ENCODE results near the gene SYT9. TPM values are rescaled to one million over a fixed set of nuclear protein-coding genes. Genes with fewer than 3 reads are reported as not detected.

Gene SYT9
- total and polyA plus RNA-seq, 9 of the 15 experiments (the other 6 are each of a cell fraction or from before 2014, with no cell fraction given): 0.01 TPM; not detected in 8

GRCh38 chr11:7353100-7353499, 101.4 kb downstream of the SYT9 start (continued):
- TF ChIP-seq ARID4B (CRISPR knock-in tag; IDR thresholded peaks at IDR 0.05): no peak
- no peak for TF ChIP-seq ILF3 (IDR thresholded peaks at IDR 0.05; ENCODE audit: borderline replicate concordance)
- no peak for TF ChIP-seq ZBTB7A (IDR thresholded peaks at IDR 0.05; ENCODE audit: borderline replicate concordance, control insufficient read depth, low read depth, low read length)
- TF ChIP-seq CLOCK (CRISPR knock-in tag; IDR thresholded peaks at IDR 0.05; ENCODE audit: borderline replicate concordance): no peak
- TF ChIP-seq CTCFL (IDR thresholded peaks at IDR 0.05; ENCODE audit: borderline replicate concordance, insufficient read depth, low read depth, low read length, poor library complexity, severe bottlenecking): no peak
- TF ChIP-seq HINFP (tag; conservative IDR thresholded peaks at IDR 0.05; ENCODE audit: low read depth): no peak
- no peak for TF ChIP-seq NKRF (IDR thresholded peaks at IDR 0.05; ENCODE audit: borderline replicate concordance)
- TF ChIP-seq CTCF (IDR thresholded peaks at IDR 0.05 in 2 of 3, conservative IDR thresholded peaks at IDR 0.05 in 1 of 3; ENCODE audit: insufficient read depth in 2 of 3, low read depth in 1 of 3, low read length in 3 of 3): peak; percentile 39 to 59 (median 53); a peak in 5 of 6 replicates
- no peak for TF ChIP-seq GATAD2B (IDR thresholded peaks at IDR 0.05; ENCODE audit: borderline replicate concordance)
- no peak for TF ChIP-seq NBN (IDR thresholded peaks at IDR 0.05; ENCODE audit: low read depth)
- TF ChIP-seq FOXJ2 (tag; IDR thresholded peaks at IDR 0.05): no peak
